IPS-NIHi11 (cell line): ENCODE data around the gene WDR70.

ENCODE experiments used
- DNase-seq: peaks from one replicate; pipeline ENCODE4 v3.0.0; 2012; ENCODE audit warnings: mixed read lengths, low spot score

Gene WDR70

DNA sequence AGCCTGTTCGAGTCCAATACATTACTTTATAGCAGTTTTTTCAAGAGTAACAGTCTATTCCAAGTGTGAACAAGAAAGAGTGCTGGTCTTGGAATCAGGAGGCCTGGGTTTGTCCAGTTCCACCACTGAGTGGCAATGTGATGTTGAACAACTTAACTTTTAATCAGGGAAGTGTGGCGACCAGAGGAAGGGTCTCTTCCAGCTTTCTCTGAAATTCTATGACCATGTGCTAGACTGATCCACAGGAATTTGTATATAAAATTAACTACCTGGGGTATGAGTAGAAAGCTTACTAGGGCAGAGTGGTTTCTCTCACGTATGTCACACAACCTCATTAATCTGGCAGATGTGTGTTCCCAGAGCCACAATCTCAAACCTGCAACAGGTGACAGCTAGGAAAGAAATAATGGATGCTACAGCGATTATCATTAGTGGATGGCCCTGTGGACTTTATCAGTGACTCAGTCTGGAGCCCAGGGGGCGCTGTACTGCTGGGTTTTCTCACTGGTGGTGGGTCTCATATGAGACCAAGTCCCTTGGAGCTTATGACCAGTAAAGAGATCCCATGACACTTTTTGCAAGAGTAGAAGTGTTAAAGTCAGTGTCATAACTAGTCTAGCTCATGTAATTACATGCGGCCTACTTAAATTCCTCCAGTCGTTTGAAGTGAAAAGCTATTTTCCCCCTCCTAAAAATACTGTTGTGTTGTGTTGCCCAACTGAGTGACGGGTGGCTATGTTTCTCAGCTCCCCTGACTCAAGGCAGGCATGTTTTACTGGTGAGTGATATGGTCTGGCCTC is 344.2 kb downstream of the WDR70 start:
- DNase-seq = peak; percentile 50

DNA sequence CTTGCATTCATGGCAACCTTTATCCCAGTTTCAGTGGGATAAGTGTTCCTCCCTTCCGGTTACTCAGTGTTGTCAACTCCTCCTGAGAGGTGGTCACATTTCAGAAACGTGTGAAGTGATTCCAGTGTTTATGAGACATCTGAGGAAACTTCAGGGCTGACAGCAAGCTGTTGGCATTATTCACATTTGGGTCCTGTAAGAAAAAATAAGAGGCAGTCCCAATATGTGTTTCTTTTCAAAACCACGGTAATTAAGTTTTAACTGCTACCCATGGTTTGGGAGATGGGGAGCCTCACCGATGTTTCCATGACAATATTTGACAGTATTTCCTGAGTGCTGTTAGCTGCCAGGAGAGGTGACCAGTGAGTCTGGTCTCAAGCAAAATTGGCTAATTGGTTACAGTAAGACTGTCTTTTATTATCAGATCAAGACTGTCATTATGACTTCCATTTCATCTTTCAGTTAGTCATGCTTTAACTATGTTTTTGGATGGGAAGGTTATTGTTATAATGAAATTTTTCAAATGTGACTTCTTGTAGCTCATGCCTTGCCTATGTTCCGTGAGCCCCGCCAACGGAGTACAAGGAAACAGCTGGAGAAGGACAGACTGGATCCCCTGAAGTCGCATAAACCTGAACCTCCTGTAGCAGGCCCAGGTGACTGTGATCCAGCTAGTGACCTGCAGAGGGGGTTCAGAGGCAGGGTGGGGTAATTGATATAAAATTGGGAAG is 345.4 kb downstream of the WDR70 start:
- no peak for DNase-seq

DNA sequence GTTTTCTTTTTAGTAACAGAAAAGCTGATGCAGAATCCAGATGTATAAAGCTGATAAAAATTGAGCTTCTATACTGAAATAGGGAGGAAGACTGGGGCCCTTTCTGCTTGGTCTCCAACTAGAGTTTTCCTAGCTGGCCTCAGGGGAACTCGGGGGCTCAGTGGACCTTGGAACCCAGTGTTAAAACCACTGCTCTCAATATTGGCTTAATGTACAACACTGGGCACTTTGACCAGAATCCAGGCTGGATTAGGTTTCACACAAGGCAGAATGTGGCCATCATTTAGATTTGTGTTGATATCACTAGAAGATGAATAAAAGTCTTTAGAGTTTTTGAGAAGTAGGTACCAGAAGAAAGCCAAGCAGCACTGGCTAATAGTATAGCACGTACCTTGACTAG is 346.1 kb downstream of the WDR70 start:
- DNase-seq = no peak

DNA sequence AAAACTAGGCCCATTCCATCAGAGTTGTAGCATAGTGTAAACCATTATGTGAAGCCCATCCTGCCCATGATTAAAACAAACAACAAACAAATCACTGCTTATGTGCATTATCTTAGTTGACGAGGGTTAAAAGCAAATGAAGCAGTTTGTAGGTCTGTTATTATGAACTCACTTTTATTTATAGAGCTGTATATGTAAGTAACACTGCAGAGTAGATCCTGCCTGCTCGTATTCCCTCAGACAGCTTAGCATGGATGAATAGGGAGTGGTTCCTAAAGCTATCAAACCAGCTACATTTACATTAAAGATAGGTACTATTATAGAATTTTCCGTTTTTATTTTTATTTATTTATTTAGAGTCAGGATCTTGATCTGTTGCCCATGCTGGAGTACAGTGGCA is 348.1 kb downstream of the WDR70 start:
- no peak for DNase-seq

DNA sequence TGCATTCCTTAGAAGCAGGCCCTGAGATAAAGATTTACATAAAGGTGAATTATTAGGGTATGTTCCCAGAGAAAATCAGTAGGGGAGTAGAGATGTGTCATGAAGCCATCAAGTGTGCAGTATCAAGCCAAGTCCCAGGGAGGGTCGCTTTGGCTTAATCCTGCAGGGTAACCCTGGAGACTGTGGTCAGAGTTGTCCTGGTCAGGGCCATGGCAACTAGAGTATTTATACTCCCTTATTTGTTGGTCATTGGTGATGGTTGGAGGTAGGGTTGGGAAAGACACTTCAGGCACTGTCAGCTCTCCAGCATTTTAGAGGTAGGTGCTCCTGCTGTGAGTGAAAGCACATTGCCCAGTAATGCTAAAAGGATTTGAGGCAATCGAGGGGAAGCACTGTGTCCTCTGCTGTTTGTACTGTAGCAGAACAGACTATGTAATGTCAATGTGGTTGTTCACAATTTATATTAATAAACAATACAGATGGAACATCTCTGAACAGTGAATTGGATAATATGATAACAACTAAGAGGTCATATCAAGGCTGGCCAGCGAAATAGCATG is 351.9 kb downstream of the WDR70 start:
- no peak for DNase-seq

DNA sequence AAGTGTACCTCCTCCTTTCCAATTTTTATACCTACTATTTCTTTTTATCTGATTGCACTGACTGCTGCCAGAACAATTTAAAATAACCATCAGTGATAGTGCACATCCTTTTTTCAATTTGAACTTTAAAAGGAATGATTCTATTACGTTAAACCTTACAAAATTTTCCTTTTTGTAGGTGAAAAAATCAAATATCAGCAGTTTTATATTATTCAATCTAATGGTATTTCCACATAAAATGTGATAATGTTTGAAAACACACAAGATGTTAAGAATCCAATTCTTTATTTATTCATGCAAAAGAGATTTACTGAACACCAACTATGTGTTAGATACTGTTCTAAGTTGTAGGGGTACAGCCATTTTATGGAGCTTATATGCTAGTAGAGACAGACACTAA is 355.0 kb downstream of the WDR70 start:
- no peak for DNase-seq

DNA sequence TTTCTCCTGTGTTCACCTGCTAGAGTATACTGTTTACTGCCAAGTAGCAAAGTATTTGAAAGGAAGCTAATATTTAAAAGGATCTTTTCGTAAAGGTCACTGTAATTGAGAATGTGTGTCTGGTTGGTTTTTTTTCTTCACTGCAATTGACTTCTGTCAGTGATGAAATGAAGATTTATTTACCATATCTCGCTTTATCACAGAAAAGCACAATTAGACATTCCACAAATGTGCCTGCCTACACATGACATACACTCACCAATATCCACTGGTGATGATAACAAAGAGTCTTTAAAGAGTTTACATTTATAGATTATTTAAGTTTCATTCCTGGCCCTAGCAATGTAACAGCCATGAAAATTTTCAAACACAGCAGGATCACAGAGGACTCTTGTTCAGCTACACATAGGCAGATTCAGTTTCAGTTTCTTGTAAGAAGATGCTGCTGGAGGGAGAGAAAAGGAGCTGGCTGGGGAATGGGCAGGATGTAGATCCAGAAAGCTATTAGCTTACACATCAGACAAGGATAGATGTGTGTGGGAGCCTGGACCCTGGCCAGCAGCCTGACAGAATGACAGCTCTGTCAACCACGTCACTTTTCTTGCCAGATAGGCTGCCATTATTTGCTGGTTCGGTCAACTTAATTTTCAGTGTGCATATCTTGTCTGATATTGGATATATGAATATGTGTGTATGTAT is 356.7 kb downstream of the WDR70 start:
- no peak for DNase-seq

DNA sequence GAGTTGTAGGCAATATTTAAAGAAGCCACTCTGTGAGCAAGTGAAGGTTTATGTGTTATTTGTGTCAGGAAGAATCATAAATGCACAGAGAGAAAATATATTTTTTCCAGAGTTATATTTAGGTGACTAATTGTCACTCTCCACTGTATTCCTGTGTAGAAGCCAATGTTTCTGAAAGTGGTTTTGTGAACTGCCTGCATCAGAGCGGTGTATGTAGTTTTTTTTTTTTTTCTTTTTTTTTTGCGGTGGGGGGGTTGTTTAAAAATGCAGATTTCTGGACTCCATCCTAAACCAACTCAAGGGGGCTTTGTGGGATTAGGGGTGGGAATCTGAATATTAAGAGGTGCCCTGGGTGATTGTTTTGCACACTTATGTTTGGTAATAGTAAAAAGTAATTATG is 357.3 kb downstream of the WDR70 start:
- DNase-seq = no peak

DNA sequence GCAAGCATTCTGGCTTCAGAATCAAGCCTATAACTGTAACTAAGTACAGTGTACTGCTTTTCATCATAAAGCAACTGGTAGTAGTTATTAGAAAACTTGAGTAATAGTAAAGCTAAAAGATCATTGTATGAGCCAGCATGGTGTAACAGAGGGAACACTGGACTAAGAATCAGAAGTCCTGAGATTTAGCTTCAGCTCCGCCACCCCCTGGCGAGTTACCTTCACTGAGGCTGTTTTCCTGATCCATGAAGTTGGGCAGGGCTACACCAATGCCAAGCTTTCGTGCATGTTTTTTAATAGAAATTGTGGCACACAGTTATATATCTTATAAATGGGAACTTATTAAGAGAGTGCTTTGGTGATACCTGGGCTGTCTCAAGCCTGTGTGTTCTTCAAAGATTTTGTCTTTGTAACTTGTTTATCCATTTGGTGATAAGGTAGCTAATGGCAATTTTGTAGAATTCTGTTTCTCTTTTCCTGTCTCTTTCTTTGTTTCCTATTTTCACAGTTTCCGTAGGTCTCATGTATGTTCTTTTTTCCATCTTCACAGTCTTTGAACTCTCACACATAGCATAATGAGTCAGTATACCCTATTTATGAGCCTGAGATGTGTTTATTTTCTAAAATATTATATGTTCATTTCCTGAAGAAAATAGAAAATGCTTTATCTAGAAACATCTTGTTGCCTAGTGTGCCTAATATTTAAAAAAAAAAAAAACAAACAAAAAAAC is 358.4 kb downstream of the WDR70 start:
- DNase-seq = no peak

DNA sequence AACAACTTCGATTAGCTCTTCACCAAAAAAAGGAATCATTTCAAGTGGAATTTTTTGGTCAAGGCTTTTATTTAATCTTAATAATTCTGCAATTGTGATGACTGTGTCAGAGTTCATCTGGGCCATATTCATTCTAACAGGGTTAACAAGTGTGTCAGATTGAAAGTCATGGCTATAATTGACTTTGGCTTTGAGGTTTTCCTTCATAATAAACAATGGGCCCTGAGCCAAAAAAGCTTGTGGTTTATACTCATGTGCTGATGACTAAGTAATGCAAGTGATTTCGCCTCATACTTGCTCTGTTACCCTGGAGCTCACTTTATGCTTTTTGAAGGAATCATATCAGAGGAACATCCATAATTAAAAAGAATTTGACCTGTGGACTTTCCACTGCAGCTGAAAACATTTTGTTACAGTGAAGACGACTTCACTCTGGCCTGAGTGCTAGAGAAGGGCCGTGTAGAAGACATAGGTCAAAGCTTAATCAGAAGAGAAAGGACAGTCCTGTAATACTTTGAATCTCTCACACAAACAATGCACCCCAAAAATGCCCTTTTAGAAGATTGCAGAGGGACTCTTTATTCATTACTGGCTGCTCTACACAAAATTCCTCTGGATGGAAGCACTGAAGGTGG is 359.1 kb downstream of the WDR70 start:
- DNase-seq = no peak

DNA sequence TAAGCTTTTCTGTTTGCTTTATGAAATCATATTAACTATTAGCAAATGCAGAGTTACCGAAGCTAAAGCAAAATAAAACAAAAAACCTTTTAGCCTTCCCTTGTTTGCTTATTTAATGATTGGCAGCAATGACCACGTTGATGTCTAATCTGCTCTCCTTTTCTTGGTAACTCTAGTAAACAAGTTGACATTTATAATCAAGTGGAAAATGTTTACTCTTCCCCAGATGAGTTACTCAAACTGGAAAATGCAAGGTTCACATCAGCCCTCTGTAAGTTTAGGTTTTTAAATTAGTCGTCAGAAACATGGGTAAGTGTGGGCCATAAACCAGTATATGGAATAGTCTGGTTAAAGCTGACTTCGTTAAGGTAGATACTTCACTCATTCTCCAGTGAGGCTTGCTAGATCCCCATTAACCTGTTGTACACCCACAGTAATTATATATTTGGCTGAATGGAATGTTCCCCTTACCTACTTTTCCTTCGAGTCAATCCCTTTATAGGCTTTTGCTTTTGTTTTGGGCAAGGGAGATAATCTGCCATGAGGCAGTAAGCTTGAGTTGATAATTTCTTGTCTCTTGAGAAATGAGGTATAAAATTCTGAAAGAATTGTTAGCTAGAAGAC is 359.9 kb downstream of the WDR70 start:
- no peak for DNase-seq

DNA sequence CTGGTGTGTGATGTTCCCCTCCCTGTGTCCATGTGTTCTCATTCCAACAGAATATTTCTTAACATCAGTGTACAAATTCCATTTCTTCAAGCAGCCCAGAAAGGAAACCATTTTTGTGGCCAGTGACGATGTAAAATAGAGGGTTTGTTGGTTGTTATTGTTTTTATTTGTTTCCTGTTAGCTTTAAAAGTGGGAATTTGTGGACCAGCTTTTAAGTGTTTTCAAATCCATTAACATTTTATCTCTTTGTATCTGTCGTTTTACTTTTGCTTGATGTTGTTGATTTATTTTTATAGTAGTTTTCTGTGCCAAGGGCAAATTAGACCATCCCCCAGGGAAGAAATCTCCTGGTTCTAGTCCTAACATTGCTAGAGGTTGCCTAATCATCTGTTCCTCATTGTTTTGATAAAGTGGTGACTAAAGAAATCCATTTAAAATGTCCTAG is 360.7 kb downstream of the WDR70 start:
- DNase-seq = no peak

DNA sequence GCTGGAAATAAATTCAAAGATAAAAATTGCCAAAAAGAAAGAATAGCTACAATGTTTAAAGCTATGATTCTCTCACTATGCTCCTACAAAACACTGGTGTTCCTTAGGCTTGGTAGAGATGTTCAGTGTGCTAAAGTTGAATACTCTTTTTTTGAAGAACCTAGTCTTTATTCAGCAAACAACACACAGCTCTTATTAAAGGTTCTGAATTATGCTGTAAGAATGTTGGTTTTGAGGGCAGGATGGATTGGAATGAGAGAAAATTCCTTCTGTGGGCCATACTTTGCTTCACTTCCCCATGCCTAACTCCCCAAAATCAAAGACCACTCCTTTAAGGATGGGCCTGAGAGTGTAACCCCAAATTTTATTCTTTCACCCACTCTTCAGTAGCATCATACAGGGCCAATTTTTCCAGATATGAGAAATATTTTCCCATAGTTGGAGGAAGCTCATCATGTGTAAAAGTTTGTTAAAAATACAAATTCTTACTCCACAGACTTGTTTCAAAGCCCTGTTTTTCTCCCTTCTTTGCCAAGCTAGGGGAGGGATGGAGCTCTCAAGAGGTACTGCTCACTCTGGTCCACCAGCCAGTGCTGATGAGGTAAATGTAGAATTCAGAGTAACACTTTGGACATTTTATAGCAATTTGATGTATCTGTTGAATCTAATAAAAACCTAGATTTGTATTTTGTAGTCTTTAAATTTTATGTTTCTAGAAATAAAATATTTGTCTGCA is 361.4 kb downstream of the WDR70 start:
- no peak for DNase-seq

DNA sequence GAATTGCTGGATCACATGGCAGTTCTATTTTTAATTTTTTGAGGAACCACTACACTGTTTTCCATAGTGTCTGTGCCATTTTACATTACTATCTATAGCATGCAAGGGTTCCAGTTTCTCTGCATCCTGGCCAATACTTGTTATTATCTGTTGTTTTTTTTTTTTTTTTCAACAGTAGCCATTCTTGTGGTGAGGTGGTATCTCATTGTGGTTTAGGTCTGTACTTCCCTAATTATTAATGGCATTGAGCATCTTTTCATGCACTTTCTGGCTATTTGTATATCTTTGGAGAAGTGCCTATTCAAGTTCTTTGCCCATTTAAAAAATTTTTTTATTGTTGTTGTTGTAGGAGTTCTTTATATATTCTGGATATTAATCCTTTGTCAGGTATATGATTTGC is 363.0 kb downstream of the WDR70 start:
- DNase-seq = no peak

DNA sequence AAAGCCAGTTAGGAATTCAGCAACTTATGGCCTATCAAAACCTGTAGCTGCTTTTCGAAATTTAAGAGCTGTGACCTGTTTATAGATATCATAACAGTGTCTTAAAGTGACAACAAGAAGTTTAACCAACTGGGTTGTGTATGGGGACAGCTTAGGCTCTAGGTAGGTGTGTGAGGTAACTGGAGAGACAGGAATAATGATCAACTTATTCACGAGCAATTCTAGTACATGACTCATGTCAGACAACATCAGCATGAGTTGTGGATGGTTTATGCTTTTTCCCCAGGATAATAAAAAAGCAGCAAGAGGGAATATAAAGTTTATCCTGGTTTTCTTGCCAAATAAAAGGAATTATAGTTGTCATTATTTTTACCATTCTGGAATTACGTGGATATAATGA is 372.1 kb downstream of the WDR70 start:
- no peak for DNase-seq

DNA sequence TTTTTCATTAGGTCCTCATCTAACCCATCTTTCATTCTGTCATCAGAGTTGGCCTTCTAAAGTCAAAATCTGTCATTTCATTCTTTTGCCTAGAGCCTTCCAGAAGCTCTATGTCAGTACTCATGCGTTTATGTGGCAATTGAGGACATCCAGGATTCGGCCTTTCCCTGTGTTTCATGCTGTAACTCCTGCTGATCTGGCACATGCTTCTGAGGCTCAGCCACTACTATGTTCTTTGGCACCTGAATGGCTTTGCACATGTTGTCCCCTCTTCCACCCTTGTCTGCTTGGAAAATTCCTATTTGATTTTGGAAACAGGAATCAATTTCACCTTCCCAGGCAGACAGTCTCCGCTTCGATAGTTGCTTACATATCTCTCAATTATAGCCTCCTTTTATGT is 375.9 kb downstream of the WDR70 start:
- no peak for DNase-seq

DNA sequence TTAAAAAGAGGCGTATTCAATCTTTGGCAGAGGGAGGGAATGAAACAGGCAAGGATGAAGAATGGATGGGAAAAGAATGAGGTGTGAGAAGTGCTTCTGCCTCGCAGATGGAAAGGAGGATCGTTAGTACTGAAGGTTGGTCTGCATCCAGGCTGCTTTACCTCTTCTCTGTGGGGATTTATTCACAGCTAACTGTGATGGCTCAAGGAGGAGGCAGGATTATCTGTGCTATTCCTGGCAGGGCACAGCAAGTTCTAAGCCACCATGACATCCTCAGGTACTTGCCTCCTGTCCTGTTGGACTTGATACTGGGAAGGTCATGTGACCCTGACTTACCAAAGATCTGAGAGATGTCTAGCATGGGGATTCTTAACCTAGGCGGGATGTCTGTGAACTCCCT is 376.5 kb downstream of the WDR70 start:
- DNase-seq = no peak

DNA sequence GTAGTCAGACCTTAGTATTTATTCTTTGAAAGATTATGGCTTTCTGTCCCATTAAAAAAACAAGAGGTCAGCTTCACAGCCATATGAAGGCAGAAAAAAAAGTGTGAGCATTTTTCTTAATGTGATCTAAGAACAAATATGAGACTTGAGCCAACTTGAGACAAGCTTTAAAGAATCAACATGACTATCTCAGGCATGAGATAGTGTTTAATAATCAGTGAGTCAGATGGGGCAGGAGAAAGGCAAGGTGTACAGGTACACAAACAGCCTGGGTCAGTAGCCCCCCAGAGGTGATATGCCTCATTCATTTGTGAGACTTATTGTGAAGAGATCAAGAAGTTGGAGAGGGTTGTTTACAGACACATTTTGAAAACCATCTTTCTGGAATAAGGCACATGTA is 377.1 kb downstream of the WDR70 start:
- no peak for DNase-seq

DNA sequence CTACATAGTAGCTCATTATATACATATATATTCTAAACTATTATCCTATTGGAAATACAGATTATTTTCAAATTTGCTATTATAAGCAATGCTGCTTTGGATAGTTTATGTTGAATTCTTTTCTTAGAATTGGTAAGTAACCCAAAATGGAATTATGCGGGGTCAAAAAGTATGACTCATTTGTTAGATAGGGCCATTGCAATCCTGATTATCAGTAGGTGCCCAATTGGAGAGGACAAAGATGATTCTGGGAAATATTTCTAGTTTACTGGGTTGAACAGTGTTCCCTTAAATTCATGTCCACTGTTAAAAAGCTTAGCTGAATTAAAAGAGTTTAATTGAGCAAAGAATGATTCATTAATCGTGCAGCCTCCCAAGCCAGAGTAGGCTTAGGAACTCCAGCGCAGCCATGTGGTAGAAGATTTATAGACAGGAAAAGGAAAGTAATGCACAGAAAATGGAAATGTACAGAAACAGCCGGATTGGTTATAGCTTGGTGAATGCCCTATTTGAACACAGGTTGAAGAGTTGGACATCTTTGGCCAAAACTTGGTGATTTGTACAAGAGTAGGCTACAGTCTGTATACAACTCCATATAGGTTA is 379.0 kb downstream of the WDR70 start:
- DNase-seq = no peak

DNA sequence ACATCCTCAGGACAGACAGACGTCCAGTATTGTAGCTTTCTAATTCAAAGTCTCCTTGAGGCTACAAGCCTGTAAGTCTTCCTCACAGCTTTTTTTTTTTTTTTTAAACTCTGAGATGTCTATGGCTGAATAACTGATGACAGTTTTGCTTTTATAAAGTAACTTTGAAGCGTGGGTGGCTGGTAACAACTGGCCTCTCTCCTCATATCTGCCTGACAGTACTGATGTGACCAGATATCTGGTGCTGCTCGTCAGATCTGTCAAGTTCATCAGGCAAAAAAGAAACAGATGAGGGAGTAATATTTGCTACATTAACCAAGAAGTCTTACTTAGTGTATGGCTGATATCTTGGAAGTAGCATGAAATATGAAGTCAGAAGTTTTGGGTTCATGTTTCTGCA is 388.1 kb downstream of the WDR70 start:
- DNase-seq = no peak
